Activated T-cell treated with anti-CD3 and anti-CD28 coated beads for 24 hours (primary cell): ENCODE data around the gene TSPAN5.

Experiments used
- DNase-seq: peaks from one replicate; pipeline ENCODE4 v3.0.0-alpha.2; 2020; ENCODE audit warnings: low read depth

Gene TSPAN5

GRCh38 chr4:98617358-98618047 lies 40.9 kb downstream of the TSPAN5 start:
- no peak for DNase-seq

GRCh38 chr4:98615991-98616390 lies 42.4 kb downstream of the TSPAN5 start:
- DNase-seq, result no peak

GRCh38 chr4:98614662-98615061 lies 43.7 kb downstream of the TSPAN5 start:
- DNase-seq, result no peak

GRCh38 chr4:98614094-98614493 lies 44.3 kb downstream of the TSPAN5 start:
- DNase-seq, result no peak

- no peak for DNase-seq
Observed at GRCh38 chr4:98613453-98614075, 44.8 kb downstream of the TSPAN5 start.

- no peak for DNase-seq
Observed at GRCh38 chr4:98612318-98613250, 45.8 kb downstream of the TSPAN5 start.

GRCh38 chr4:98611677-98612317 lies 46.6 kb downstream of the TSPAN5 start:
- no peak for DNase-seq

GRCh38 chr4:98610926-98611676 lies 47.3 kb downstream of the TSPAN5 start:
- DNase-seq, result no peak

GRCh38 chr4:98610431-98610830 lies 48.0 kb downstream of the TSPAN5 start:
- DNase-seq, result no peak

- DNase-seq, result no peak
Observed at GRCh38 chr4:98609934-98610333, 48.5 kb downstream of the TSPAN5 start.

- no peak for DNase-seq
Observed at GRCh38 chr4:98608356-98608755, 50.1 kb downstream of the TSPAN5 start.

GRCh38 chr4:98606894-98607293 lies 51.5 kb downstream of the TSPAN5 start:
- DNase-seq, result no peak

GRCh38 chr4:98605216-98605615 lies 53.2 kb downstream of the TSPAN5 start:
- DNase-seq, result no peak

- DNase-seq, result no peak
Observed at GRCh38 chr4:98604723-98605122, 53.7 kb downstream of the TSPAN5 start.

GRCh38 chr4:98603683-98604521 lies 54.5 kb downstream of the TSPAN5 start:
- DNase-seq, result no peak

- peak; percentile 11 for DNase-seq
Observed at GRCh38 chr4:98602270-98602669, 56.1 kb downstream of the TSPAN5 start.

GRCh38 chr4:98601708-98602107 lies 56.7 kb downstream of the TSPAN5 start:
- DNase-seq, result peak; percentile 25

- no peak for DNase-seq
Observed at GRCh38 chr4:98599617-98600205, 58.7 kb downstream of the TSPAN5 start.

- DNase-seq, result no peak
Observed at GRCh38 chr4:98586962-98587354, 71.5 kb downstream of the TSPAN5 start.

GRCh38 chr4:98586291-98586961 lies 72.0 kb downstream of the TSPAN5 start:
- no peak for DNase-seq
